HepG2 (cell line): ENCODE data around the gene TIA1. TPM values are rescaled to one million over a fixed set of nuclear protein-coding genes. Genes with fewer than 3 reads are reported as not detected.

Experiments
- AGO2 ChIP-seq: fragments of 200-400 bp; formaldehyde crosslinking; optimal IDR thresholded peaks from 2 replicates; pipeline ENCODE3; 2017; ENCODE audit warnings: mild to moderate bottlenecking, low read depth, low read length, moderate library complexity
- ARHGAP35 ChIP-seq: sonication (generic); formaldehyde crosslinking; IDR thresholded peaks from 2 replicates; pipeline ENCODE4 v1.9.0; 2022; ENCODE audit warnings: mild to moderate bottlenecking, inconsistent platforms, moderate library complexity, missing genetic modification reagents, borderline replicate concordance
- ARID2 ChIP-seq: sonication (generic); formaldehyde crosslinking; IDR thresholded peaks from 2 replicates; pipeline ENCODE4 v1.8.1; 2022; ENCODE audit warnings: mild to moderate bottlenecking, missing genetic modification reagents, borderline replicate concordance
- ARNTL ChIP-seq: sonication (generic); formaldehyde crosslinking; IDR thresholded peaks from 2 replicates; pipeline ENCODE4 v1.4.0; 2020; ENCODE audit warnings: mild to moderate bottlenecking, missing genetic modification reagents
- DNMT3B ChIP-seq: conservative IDR thresholded peaks from 2 replicates; pipeline ENCODE4 v1.6.1; 2016; ENCODE audit warnings: missing biosample characterization, control low read depth
- ELF1 ChIP-seq: sonication (generic); formaldehyde crosslinking; IDR thresholded peaks from 2 replicates; pipeline ENCODE4 v1.4.0; 2020; ENCODE audit warnings: missing genetic modification reagents
- FOSL1 ChIP-seq: sonication (generic); formaldehyde crosslinking; IDR thresholded peaks from 2 replicates; pipeline ENCODE4 v1.9.0; 2021; ENCODE audit warnings: missing genetic modification reagents, borderline replicate concordance
- PRPF4 ChIP-seq: fragments of 200-400 bp; formaldehyde crosslinking; IDR thresholded peaks from 2 replicates; pipeline ENCODE4 v1.6.1; 2016; ENCODE audit warnings: low read length, low read depth; ENCODE audit not compliant: poor library complexity, severe bottlenecking
- REL ChIP-seq: sonication (generic); formaldehyde crosslinking; conservative IDR thresholded peaks from 2 replicates; pipeline ENCODE4 v1.8.0; 2022; ENCODE audit warnings: mild to moderate bottlenecking, missing genetic modification reagents, moderate library complexity
- ZBTB21 ChIP-seq: sonication (generic); formaldehyde crosslinking; IDR thresholded peaks from 2 replicates; pipeline ENCODE4 v1.4.0; 2020; ENCODE audit warnings: missing genetic modification reagents
- ZEB1 ChIP-seq: IDR thresholded peaks from 2 replicates; pipeline ENCODE4 v1.6.1; 2012; ENCODE audit warnings: mild to moderate bottlenecking, low read depth, inconsistent platforms; ENCODE audit not compliant: insufficient replicate concordance
- ZNF180 ChIP-seq: sonication (generic); formaldehyde crosslinking; IDR thresholded peaks from 2 replicates; pipeline ENCODE4 v1.4.0; 2020; ENCODE audit warnings: low read depth, missing genetic modification reagents, borderline replicate concordance
- ZNF367 ChIP-seq: sonication (generic); formaldehyde crosslinking; IDR thresholded peaks from 2 replicates; pipeline ENCODE4 v1.4.0; 2020; ENCODE audit warnings: missing genetic modification reagents, borderline replicate concordance
- ZNF44 ChIP-seq: sonication (generic); formaldehyde crosslinking; IDR thresholded peaks from 2 replicates; pipeline ENCODE4 v1.5.1; 2020; ENCODE audit warnings: mild to moderate bottlenecking, missing genetic modification reagents
- ZNF556 ChIP-seq: sonication (generic); formaldehyde crosslinking; IDR thresholded peaks from 2 replicates; pipeline ENCODE4 v1.4.0; 2020; ENCODE audit warnings: mild to moderate bottlenecking, missing genetic modification reagents, borderline replicate concordance
- polyA plus RNA-seq, 8 experiments: library from polyadenylated mRNA; depleted of rRNA in 3 of 8; stranded (reverse) in 7 of 8; unstranded in 1 of 8; fragments of >200 nt; fragmentation: Illumina TruSeq in 4 of 8; extraction: Trizol in 4 of 8; gene quantifications; 2 replicates each; pipeline versions ENCODE4 v1.2.1 to v1.2.3, GENCODE V29; 2011 to 2016; ENCODE audit warnings: low read depth in 4 of 8, missing spikeins in 1 of 8, mixed read lengths in 1 of 8; ENCODE audit not compliant: insufficient read depth in 1 of 8
- total RNA-seq, 5 experiments: library from RNA; depleted of rRNA; stranded (reverse); fragments of >200 nt; fragmentation: Illumina TruSeq; extraction: Trizol; gene quantifications; 2 replicates each; pipeline ENCODE4 v1.2.3, GENCODE V29; 2016; ENCODE audit warnings: low read depth in 1 of 5
- TF ChIP-seq, protein P1 (sequence below): sonication (generic); formaldehyde crosslinking; IDR thresholded peaks from 2 replicates; pipeline ENCODE4 v1.4.0; 2020; ENCODE audit warnings: missing genetic modification reagents, low read depth, mild to moderate bottlenecking, borderline replicate concordance
- TF ChIP-seq, protein P2 (sequence below): IDR thresholded peaks from 2 replicates; pipeline ENCODE4 v1.4.0; 2020; ENCODE audit warnings: mild to moderate bottlenecking, missing genetic modification reagents
- TF ChIP-seq, protein P3 (sequence below): sonication (generic); formaldehyde crosslinking; IDR thresholded peaks from 2 replicates; pipeline ENCODE4 v1.9.0; 2021; ENCODE audit warnings: missing genetic modification reagents, borderline replicate concordance
- TF ChIP-seq, protein P4 (sequence below): sonication (generic); formaldehyde crosslinking; IDR thresholded peaks from 2 replicates; pipeline ENCODE4 v1.8.0; 2023; ENCODE audit warnings: mild to moderate bottlenecking, missing genetic modification reagents

The TIA1 gene
- total and polyA plus RNA-seq, 2 of the 13 experiments (the other 11 are each of a cell fraction or from before 2014, with no cell fraction given) = 209 to 319 TPM

DNA sequence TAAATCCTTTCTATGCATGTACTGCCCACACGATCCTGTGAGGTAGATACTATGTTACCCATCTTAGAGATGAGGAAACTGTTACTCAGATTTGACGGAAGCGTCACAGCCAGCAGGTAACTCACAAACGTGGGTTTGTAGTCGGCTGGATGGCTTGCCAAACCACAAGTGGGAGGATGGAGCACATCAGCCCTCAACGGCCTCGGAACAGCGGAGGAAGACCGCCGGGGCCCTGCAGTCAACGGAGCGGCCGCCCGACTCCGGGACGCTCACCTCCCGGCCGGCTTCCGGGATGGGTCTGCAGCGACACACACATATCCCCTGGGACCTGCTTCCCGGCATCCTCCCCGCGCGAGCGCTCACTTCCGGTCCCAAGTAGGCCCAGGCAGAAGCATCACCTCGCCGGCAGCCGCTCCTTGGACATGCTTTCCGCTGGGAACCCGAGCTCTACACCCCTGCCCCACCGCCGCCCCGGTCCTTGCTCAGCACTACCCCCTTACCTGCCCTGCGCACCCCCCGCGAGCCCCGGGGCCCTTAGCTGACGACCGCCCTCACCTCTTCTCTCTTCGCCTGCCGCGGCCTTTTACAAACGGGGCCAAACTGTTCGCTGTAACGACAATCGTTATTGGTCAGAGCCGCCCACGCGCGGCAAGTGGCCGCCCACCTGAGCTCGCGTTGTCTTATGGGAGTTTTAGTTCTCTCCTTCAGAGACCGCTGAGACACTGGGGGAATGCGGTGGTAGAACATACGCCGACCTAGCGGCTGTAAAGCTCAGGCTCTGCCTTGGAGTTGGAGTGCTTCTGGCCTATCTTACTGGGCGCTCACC, 57.8 kb downstream of the TIA1 start, which contains the start of gene C2orf42 (continued):
- TF ChIP-seq, protein P1, sequence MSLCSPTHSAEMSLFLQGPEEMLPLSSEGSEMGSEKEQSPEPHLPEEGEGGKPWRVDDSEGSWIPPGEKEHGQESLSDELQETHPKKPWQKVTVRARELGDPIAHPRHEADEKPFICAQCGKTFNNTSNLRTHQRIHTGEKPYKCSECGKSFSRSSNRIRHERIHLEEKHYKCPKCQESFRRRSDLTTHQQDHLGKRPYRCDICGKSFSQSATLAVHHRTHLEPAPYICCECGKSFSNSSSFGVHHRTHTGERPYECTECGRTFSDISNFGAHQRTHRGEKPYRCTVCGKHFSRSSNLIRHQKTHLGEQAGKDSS (CRISPR knock-in tag) = peak; percentile 83
- TF ChIP-seq ZNF367 (CRISPR knock-in tag) = no peak
- TF ChIP-seq, protein P2, sequence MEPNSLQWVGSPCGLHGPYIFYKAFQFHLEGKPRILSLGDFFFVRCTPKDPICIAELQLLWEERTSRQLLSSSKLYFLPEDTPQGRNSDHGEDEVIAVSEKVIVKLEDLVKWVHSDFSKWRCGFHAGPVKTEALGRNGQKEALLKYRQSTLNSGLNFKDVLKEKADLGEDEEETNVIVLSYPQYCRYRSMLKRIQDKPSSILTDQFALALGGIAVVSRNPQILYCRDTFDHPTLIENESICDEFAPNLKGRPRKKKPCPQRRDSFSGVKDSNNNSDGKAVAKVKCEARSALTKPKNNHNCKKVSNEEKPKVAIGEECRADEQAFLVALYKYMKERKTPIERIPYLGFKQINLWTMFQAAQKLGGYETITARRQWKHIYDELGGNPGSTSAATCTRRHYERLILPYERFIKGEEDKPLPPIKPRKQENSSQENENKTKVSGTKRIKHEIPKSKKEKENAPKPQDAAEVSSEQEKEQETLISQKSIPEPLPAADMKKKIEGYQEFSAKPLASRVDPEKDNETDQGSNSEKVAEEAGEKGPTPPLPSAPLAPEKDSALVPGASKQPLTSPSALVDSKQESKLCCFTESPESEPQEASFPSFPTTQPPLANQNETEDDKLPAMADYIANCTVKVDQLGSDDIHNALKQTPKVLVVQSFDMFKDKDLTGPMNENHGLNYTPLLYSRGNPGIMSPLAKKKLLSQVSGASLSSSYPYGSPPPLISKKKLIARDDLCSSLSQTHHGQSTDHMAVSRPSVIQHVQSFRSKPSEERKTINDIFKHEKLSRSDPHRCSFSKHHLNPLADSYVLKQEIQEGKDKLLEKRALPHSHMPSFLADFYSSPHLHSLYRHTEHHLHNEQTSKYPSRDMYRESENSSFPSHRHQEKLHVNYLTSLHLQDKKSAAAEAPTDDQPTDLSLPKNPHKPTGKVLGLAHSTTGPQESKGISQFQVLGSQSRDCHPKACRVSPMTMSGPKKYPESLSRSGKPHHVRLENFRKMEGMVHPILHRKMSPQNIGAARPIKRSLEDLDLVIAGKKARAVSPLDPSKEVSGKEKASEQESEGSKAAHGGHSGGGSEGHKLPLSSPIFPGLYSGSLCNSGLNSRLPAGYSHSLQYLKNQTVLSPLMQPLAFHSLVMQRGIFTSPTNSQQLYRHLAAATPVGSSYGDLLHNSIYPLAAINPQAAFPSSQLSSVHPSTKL = peak; percentile 61
- no peak for TF ChIP-seq PRPF4
- 0 out of 2 replicates have a peak, but pooled peaks have one; percentile 61 for TF ChIP-seq ZNF44 (CRISPR knock-in tag)
- TF ChIP-seq ZEB1 = peak; percentile 88
- peak; percentile 98 for TF ChIP-seq ZNF556 (CRISPR knock-in tag)
- TF ChIP-seq ELF1 (CRISPR knock-in tag) = peak; percentile 97
- TF ChIP-seq REL (CRISPR knock-in tag) = no peak
- no peak for TF ChIP-seq DNMT3B (CRISPR knock-in tag)
- TF ChIP-seq, protein P3, sequence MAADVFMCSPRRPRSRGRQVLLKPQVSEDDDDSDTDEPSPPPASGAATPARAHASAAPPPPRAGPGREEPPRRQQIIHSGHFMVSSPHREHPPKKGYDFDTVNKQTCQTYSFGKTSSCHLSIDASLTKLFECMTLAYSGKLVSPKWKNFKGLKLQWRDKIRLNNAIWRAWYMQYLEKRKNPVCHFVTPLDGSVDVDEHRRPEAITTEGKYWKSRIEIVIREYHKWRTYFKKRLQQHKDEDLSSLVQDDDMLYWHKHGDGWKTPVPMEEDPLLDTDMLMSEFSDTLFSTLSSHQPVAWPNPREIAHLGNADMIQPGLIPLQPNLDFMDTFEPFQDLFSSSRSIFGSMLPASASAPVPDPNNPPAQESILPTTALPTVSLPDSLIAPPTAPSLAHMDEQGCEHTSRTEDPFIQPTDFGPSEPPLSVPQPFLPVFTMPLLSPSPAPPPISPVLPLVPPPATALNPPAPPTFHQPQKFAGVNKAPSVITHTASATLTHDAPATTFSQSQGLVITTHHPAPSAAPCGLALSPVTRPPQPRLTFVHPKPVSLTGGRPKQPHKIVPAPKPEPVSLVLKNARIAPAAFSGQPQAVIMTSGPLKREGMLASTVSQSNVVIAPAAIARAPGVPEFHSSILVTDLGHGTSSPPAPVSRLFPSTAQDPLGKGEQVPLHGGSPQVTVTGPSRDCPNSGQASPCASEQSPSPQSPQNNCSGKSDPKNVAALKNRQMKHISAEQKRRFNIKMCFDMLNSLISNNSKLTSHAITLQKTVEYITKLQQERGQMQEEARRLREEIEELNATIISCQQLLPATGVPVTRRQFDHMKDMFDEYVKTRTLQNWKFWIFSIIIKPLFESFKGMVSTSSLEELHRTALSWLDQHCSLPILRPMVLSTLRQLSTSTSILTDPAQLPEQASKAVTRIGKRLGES = no peak
- peak; percentile 70 for TF ChIP-seq ZBTB21
- peak; percentile 20; the same call in 1 of the 2 replicates for TF ChIP-seq ARHGAP35
- no peak for TF ChIP-seq FOSL1
- 0 out of 2 replicates have a peak, but pooled peaks have one; percentile 66 for TF ChIP-seq ARID2 (CRISPR knock-in tag)
- peak; percentile 86 for TF ChIP-seq AGO2
- no peak; the same call in none of the 2 replicates for TF ChIP-seq ARNTL (CRISPR knock-in tag)
- no peak for TF ChIP-seq ZNF180 (CRISPR knock-in tag)
- TF ChIP-seq, protein P4, sequence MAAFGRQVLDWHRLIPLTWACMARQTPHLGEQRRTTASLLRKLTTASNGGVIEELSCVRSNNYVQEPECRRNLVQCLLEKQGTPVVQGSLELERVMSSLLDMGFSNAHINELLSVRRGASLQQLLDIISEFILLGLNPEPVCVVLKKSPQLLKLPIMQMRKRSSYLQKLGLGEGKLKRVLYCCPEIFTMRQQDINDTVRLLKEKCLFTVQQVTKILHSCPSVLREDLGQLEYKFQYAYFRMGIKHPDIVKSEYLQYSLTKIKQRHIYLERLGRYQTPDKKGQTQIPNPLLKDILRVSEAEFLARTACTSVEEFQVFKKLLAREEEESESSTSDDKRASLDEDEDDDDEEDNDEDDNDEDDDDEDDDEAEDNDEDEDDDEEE = no peak
